MM.1S (cell line): ENCODE results near the gene RAB9A.

Experiments used
- CTCF ChIP-seq: fragments of 300-600 bp; sonication (generic); IDR thresholded peaks from 2 replicates; pipeline ENCODE4 v1.5.1; 2016; ENCODE audit warnings: antibody characterized with exemption, low read length, mixed read lengths
- EZH2 ChIP-seq: fragments of 300-600 bp; sonication (generic); optimal IDR thresholded peaks from 2 replicates; pipeline ENCODE3; 2017; ENCODE audit warnings: low read depth, mild to moderate bottlenecking, antibody characterized with exemption, low read length, mixed read lengths
- EZH2phosphoT487 ChIP-seq: fragments of 300-600 bp; sonication (generic); IDR thresholded peaks from 2 replicates; pipeline ENCODE4 v1.6.1; 2018; ENCODE audit warnings: antibody characterized with exemption, low read length

GRCh38 chrX:13673016-13673415 is 15.9 kb upstream of the RAB9A start:
- no peak for TF ChIP-seq CTCF
- TF ChIP-seq EZH2phosphoT487 = no peak
- no peak for TF ChIP-seq EZH2
